ENCODE results near the gene NOTCH1.

Gene NOTCH1

DNA sequence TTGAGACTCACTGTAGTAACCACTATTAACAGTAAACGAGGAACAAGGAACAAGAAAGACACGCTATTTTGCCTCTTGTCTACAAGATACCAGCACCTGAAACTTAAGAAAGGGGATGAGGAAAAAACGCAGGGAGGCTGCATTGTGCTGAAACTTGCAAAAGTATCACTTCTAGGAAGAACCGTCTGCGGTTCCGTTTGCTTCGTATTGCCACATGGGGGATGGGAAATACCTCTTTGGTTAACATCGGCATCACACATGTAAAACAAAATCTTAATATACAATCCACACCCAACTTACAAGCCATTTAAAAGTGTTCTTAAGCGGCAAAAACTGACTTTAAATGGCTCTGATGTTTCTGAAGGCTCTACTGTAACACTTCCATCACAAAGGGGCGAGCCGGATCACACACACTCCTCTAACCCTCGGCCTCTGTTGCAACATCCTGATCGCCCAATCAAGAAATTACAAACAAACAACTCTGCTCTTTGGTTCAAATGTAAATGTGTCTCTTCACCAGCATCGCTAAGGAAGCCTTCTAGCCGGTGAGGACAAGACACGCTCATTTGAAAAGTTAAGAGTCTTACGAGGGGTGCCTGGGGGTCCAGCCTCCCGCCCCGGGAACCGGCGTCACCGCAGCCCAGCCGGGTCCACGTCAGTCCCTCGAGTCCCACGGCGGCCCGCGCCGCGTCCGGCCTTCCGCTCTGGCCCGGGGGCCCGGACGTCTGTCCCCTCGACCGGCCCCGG lies 63.6 kb downstream of the NOTCH1 start:
- no peak for DNase-seq

DNA sequence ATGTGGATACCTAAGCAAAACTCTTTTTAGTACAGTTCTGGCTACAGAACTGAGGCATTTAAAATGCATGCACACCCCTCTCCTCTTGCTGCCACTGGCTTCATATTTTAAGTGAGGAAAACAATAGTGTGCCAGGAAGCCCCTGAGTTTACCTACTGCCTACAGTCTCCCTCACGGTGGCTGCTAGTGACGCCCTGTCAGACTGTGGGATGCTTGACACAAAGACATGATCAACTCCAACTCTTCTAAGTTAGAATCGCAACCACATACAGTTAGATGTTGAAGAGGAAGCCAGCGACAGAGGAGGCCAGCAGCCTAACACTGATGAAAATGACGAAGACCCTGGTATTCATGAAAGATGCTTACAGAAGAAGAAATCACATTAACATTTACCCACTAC lies 64.3 kb downstream of the NOTCH1 start:
- DNase-seq = no peak

DNA sequence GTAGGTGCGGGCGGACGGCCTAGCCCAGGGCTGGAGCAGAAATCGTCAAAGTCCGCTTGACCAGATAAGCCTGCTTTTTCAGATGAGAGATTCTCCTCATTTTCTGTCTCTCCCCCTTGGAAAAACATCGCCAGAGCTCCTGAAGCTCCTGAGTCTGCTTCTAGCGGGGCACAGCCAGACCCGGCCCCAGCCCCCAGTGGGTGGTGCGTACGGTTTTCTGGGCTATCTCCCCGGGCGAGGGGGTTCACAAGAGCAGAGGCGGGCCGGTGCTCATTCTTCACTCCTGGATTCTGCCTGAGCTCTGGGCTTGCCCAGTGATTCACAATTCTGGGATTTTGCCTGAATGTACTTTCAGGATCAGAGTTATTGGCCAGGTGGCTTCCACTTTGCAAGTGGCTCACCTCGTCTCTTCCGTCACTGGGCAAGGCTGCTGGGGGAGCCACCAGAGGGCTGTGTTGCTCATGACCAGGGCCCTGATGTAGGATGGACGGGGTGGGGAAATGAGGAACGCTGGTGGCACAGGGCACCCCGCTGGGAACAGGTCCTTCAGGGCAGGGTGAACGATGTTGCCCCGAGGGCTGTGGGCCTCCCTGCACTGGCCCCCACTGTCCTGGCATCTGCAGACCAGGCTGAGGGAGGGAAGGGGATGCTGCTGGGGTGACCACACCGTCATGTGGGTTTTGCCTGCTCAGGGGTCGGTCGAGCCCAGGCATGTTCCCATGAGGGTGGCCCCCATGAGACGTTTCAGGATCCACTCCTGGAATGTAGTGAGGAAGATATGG lies 69.3 kb downstream of the NOTCH1 start:
- DNase-seq = no peak

DNA sequence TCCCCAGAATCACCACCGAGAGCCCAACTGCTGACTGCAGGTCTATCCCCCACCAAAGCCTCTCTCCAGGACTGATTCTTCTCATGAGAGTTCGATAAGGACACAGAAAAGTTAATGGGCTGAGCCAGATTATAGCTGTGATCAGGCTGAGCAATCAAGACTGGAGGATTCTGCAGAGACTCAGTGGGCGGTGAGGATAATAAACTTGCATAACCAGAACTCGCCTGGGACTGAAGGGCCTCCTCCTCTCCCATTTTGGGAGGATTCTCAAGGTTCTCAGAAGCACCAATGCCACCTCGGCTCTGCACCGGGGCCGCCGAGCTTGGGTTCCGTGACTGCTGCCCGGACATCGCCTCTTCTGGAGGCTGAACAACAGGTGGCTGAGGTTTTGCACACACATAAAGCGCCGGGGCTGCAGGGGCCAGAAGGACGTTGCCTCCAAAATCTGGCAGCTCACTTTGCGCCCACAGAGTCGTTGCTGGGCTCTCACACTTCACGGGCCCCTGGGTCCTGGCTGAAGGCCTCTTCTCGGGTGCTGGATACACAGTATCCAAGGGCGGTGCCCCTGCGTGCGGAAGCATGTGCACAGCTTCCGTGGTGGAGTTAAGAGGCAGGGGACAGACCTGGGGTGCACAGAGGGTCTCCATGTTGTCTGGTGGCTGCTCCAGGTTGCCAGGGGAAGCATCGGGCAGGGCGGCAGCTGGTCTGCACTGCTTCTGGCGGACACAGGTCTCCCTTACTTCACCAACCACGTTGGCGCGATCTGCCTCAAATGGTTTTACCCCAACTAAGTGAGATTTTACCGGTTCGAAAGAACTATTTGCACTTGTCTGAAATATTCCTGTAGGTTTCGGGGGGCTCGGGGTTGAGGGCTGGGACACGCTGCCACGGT lies 70.6 kb downstream of the NOTCH1 start:
- DNase-seq = no peak

DNA sequence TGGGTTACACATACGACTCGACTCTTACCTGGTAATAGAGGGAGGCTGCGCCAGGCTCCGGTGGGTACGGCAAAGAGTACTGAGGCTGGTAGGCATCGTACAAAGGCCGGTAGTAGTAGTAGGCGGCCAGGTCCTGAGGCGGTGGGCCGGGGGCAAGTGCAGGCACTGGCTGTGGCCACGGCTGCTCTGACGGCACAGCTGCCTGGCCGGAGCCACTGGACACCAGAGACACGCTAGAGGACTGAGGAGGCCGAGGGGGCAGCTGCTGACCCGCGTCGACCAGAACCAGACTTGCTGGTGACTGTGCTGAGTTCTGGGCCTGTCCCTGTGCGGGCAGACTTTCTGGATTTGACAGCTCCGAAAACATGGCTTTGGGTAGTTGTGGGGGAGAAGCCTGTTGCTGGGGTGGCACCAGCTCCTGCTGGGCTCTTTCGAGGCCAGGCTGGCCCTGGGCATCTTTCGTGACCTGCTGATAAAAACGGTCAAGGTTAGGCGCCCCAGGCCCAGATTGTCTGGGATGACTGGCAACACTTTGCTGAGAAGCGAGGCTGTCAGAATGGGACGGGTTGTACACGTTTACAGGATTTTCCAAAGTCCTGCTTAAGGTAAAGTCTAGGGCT lies 71.7 kb downstream of the NOTCH1 start:
- DNase-seq = no peak

DNA sequence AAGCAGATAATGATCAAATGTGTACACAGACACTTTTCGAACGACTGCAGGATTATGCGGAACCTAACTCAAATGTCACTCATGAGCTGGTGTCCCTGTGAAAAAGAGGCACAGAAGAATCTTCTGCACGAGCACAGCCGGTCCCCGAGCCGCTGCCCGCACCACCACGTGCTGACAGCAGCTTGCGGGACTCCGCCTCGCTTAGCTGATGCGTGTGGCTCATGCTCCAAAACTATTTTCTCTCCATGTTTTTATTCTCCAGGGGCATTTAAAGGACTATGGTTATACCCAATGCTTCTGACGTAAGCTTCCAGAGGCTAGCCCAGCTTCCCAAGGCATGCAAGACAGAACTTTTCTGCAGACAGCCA lies 72.5 kb downstream of the NOTCH1 start:
- DNase-seq = no peak

DNA sequence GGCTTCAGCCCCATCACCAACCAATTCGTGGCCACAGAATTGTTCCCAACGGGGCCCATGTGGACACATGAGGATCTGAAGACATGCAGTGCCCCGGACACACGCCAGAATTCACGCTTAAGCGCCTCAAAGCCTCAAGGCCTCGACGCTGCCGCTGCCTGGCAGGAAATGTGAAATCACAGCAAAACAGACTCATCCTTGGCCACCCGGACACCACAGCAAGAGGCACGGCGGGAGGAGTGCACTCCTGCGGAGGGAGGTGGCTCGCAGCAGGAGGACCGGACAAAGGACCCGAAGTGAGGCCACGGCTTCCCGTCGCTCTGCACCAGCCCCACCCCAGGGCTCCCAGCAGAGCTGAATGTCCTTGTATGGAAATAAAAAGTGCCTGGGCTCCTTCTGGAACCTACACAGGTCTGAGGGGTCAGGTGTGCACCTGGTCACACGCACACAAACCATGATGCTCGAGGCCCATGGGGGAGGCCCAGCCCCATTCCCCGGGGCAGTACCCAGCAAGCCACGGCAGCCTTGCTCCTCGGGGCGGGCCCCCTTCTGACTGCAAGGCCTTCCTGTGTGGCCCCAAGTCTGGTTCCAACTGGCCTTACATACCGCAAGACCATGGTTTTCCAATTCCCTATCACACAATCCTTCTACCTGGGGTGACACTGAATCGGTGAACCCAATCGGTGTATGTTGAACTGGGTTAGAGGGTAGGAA lies 73.1 kb downstream of the NOTCH1 start:
- no peak for DNase-seq

DNA sequence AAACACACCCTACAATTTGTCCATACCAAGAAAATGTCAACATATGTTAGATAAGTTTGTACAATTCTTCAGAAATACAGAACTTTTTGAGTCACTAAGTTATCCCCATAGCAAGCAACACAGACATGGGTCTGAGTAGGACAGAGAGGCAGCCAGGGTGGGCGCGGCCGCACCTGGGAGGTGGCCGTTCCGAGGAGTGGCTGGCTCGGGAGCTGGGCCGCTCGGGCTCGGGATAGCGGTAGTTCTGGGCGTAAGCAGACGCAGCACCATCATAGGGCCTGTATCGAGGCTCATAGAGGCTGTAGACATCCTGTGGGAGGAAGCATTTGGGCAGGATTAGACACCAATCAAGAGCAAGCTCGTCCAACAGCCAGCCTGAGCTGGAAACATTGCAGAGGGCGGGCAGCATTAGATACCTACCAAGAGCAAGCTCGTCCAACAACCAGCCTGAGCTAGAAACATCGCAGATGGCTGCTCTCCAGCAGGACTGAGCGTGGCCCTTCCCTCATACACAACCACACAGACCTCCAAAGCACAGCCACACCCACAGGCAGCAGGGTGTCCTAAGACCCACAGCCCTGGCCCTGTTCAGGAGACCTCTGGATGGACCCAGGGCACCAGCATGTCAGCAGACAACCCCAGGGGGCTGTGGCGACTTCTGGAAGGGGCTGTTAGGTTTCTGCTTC lies 73.9 kb downstream of the NOTCH1 start:
- no peak for DNase-seq

DNA sequence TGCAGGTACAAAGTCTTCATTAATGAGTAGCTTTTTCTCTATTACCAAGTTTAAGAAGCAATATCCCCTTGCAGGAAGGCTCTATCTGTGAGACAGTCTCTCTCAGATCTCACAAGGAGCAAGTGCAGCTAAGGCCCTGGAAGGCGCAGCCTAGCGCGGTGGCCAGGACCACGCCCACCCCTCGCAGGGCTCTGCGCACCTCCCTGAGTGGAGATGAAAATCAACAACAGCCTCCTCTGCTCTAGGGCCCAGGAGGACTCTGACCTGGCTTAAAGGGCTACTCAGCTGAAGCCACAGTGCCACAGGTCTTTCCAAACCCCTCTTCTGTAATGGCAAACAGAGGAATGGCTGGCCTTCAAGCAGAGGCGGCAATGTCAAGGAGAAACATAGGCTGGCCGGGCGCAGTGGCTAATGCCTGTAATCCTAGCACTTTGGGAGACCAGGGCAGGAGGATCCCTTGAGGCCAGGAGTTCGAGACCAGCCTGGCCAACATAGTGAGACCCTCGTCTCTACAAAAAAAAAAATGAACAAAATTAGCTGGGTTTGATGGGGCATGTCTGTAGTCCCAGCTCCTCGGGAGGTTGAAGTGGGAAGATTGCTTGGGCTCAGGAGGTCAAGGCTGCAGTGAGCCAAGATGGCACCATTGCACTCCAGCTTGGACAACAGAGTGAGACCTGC lies 74.9 kb downstream of the NOTCH1 start:
- no peak for DNase-seq

DNA sequence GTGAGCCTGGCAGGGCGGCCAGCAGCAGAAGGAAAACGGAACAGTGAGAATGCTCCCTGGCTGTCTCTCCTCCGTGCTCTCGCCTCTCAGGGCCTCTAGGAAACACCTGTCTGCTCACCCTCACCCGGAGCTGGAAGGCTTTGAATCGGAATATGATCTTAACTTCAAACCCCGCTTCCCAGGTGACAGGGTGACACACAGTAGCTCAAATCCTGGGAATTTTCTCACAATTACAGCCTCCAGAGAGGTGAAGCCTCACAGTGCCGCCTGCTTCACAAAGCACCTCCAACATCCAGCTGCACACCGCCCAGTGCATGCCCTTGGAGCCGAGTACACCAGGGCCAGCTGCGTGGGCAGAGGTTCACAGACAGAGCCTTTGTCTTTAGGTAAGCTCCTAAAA lies 75.5 kb downstream of the NOTCH1 start:
- DNase-seq = no peak

DNA sequence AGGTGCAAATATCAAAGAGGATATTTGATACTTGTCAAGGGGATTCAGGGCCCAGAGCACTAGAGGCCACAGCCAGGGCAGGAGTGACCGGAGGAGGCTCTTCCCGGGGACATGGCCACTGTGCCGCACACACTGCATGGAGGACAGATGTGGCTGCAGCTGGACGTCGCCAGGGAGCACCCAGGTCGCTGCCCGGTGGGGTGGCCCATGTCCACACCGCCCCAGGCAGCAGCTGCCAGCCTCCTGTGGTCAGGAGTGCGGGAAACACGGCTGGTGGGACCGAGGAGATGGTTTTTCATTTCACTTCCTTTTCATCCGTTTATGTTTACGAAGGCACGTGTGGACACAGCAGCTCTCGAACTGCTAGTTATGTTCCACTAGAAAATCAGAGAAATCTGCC lies 78.1 kb downstream of the NOTCH1 start:
- DNase-seq = no peak

DNA sequence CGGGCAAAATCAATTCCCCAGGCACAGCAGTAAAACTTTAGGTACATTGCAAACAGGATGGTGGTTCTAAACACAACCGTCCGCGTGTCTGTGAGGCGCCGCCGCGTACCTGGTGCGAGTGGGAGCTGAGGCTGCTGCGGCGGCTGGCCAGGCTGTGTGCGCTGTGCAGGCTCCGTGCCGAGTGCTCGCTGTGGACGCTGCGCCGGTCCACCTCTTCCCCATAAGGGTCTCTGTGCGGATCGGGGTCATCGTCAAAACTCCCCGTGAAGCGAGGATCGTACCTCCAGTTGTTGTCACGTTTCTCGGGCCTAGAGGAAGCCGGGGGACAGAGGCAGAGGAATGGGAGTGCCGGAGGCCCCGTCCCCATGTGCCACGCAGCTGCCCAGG lies 79.7 kb downstream of the NOTCH1 start:
- no peak for DNase-seq

DNA sequence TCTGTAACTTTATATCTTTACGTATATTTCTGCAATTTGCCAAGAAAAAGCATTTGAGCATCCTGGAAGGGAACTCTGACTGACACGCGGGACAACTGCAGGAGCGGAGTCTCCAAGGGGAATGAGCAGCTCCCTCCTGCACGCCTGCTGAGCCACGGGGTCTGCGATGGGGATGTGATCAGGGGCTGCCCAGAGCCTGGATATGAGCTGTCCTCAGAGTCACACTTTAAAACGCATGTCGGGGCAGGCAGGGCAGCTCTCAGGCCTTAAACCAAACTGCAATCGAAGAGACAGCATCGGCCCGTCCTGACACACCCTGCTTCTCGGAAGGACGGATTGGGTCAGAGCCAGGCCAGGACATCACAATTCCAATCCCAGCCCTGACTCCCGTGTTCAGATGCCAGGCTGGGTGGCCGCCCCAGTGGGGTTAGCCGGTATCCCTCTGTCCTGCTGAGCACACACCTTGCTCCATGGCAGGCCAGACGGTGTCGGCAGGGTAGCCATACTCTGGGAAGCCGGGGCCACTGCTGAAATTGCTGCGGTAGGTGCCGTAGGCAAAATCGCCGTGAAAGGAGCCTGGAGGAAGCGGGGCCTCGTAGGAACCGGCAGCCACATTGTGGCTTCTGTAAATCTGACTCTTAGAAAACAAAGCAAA lies 80.2 kb downstream of the NOTCH1 start:
- DNase-seq = no peak

DNA sequence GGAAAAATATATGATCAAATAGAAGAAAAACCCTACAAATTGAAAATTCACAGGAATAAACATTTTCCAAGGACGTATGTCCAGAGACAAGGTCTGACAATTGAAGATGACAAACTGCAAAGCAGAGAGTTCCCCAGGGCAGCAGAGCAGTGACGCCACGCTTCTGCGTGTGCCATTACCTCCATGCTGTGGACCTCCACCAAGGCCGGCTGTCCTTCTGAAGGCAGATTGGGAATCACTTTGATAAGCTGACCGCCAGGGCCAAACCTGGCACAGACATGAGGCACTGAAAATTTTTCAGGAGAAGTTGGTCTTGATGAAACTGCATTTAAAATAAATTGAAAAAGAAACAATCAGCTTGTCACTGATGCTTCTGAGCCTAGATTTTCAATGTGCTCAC lies 81.6 kb downstream of the NOTCH1 start:
- DNase-seq = no peak

DNA sequence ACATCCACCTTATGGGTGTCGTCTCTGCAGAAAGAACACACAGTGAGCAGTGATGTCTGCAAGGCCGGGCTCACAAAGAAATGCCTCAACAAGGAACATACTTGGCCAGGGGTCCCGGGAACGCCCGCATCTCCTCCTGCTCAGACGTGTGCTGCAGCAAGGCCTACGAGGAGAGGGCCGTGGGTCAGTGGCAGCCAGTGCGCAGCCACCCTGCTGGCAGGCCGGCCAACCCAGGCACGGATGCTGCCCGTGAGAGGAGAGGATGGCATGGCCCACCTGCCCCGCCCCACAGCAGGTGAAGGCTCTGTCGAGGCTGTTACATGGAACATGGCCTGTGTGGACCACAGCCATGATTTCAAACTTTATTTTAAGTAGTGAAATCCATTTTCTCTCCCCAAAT lies 82.3 kb downstream of the NOTCH1 start:
- DNase-seq = no peak

DNA sequence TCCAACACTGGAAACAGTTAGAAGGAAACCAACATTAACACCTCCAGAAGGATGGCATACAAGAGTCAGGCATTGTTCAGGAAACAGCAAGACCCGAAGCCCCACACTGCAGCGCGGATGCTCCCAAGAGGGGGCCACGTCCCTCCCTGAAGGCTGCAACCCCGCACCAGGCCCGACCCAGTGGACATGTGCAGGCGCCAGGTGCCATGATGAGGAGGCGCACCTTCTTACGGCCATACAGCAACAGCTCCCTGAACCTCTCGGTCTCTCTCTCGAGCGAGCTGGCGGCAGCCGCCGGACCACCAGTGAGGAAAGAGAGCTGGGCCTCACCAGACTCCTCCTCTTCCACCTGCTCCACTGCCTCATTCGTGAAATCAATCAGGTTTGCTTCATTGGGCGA lies 83.2 kb downstream of the NOTCH1 start:
- DNase-seq = no peak

DNA sequence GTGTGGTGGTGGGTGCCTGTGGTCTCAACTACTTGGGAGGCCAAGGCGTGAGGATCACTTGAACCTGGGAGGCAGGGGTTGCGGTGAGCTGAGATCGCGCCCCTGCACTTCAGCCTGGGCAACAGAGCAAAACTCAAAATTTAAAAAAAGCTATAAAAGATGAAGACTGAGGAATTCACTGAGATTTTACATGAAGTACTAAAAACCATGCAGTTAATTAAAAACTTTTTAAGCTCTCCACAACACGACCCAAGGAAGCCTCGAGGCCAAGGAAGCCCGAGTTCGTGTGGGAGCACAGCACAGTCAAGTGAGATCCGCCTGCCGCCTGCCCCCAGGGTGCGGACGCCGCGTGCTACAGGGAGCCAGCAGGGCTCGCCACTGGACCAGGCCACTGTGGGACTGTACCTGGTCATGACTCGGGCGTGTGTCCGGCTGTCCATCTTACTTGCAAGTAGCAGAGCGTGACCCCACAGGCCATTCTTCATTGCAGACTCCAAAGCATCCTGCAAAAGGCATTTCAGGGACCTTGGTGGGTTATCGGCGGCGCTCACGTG lies 85.0 kb downstream of the NOTCH1 start:
- no peak for DNase-seq

DNA sequence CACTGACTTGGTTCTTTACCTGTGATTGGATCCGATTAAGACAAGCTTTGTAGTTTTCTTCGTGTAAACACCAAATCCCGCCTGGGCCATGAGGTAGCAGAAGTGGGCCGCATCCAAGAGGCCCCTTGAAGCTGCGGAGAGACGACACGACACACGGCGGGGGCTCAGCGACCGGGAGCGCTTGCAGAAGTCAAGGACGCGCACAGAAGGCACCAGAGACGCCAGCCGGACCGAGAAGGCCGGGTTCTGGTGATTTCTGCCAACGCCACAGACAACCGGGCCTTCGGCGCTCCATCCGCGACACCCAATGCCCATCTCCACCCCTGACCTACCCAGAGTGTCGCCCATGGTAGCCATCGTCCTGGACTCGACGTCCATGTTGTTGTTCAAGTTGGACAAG lies 86.4 kb downstream of the NOTCH1 start:
- no peak for DNase-seq

DNA sequence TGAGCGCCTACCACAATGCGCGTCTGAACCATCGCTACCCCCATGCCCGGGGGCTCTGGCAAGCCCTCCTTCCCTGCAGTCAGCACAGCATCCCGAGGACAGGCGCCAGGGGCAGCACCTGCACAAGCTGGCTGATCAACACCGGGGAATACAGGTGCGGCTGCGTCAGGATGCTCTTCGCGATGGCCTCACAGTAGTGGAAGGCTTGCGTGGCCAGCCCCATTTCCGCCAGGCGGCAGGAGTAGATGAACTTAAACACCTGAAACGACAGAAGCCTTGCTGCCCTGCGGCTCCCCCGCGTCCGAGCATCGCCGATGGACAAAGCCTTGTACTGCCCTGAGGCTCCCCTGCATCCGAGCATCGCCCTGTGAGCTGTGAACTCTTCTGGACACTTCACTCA lies 88.5 kb downstream of the NOTCH1 start:
- DNase-seq = no peak

DNA sequence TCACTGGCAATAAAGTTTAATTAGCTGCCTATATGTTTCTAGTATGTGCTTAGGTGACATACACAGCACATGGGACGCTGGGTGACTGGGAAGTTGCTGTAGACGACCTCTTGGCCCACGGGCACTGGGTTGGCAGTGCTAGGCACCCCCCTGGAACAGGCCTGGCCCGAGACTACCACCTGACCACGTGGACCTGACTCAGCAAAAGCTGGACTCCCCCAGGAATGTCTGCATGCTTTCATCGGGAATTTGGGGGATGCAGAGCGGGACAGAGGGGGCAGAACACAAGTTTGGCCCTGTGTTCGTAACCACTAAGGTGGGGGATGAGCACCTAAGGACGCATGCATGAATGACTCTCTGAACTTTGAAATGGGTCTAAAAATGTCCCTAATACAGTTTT lies 89.6 kb downstream of the NOTCH1 start:
- DNase-seq = no peak
